Esophagus muscularis mucosa (tissue), 4 donors: ENCODE results near the gene PATE2. TPM values are rescaled to one million over a fixed set of nuclear protein-coding genes. Genes with fewer than 3 reads are reported as not detected.

Experiments used
- DNase-seq: peaks from one replicate; pipeline ENCODE4 v3.0.0-alpha.2; 2017; ENCODE audit errors: extremely low spot score
- H3K27ac ChIP-seq, 4 donors: fragments of 200-600 bp; sonication (generic); replicated peaks in 1 of 4; 1 replicate in 3 of 4; 2 replicates in 1 of 4; pipeline ENCODE4 v1.5.1; 2016 to 2019; ENCODE audit warnings: mild to moderate bottlenecking in 1 of 4
- H3K27me3 ChIP-seq, 4 donors: fragments of 200-600 bp; sonication (generic); one replicate each; pipeline versions ENCODE4 v1.5.1 to v1.6.0; 2016 to 2019
- H3K36me3 ChIP-seq, 4 donors: fragments of 200-600 bp; sonication (generic); one replicate each; pipeline ENCODE4 v1.5.1; 2016 to 2019
- H3K4me1 ChIP-seq, 4 donors: fragments of 200-600 bp; sonication (generic); one replicate each; pipeline ENCODE4 v1.5.1; 2016 to 2019
- H3K4me3 ChIP-seq, 4 donors: fragments of 200-600 bp; sonication (generic); 1 replicate in 2 of 4; 2 replicates in 2 of 4; pipeline ENCODE4 v1.5.1; 2016 to 2019; ENCODE audit warnings: mild to moderate bottlenecking in 4 of 4, moderate library complexity in 1 of 4
- H3K9me3 ChIP-seq, 4 donors: fragments of 200-600 bp; sonication (generic); 1 replicate in 3 of 4; 2 replicates in 1 of 4; pipeline ENCODE4 v1.5.1; 2016 to 2019
- EP300 ChIP-seq: sonication (generic); formaldehyde crosslinking; IDR thresholded peaks from one replicate; pipeline ENCODE4 v1.6.1; 2017; ENCODE audit warnings: antibody characterized with exemption
- POLR2A ChIP-seq: fragments of 450-650 bp; IDR thresholded peaks from one replicate; pipeline ENCODE4 v1.6.1; 2017; ENCODE audit warnings: antibody characterized with exemption, moderate library complexity, mild to moderate bottlenecking, low read depth
- POLR2AphosphoS5 ChIP-seq, 2 donors: sonication (generic); formaldehyde crosslinking; IDR thresholded peaks; one replicate each; pipeline ENCODE4 v1.6.1; 2017; ENCODE audit warnings: antibody characterized with exemption in 2 of 2
- WGBS: methylation state at CpG from one replicate; pipeline ENCODE4 v1.1.5; 2018; 5-methylcytosine and 5-hydroxymethylcytosine counted together
- intact Hi-C: fragments of 100-400 bp; cut with DNase I; formaldehyde crosslinking; loops from one replicate; pipeline ENCODE4 v1.15.1; 2023
- total RNA-seq, 4 donors: library from RNA; depleted of rRNA; stranded (reverse); fragments of >200 nt; gene quantifications; one replicate each; pipeline versions ENCODE4 v1.1.0 to v1.2.1, GENCODE V29; 2016
- TF ChIP-seq, protein P1 (sequence below), 3 experiments: fragments of 200-600 bp in 2 of 3; fragments of 450-650 bp in 1 of 3; sonication (generic) in 2 of 3; IDR thresholded peaks; one replicate each; pipeline ENCODE4 v1.5.1; 2017 to 2019; ENCODE audit warnings: antibody characterized with exemption in 3 of 3, mild to moderate bottlenecking in 2 of 3, moderate library complexity in 1 of 3

PATE2 gene
- total RNA-seq, 4 donors from 2014 or later, result not detected

- no peak for TF ChIP-seq POLR2AphosphoS5 (IDR thresholded peaks at IDR 0.05)
- TF ChIP-seq, protein P1, sequence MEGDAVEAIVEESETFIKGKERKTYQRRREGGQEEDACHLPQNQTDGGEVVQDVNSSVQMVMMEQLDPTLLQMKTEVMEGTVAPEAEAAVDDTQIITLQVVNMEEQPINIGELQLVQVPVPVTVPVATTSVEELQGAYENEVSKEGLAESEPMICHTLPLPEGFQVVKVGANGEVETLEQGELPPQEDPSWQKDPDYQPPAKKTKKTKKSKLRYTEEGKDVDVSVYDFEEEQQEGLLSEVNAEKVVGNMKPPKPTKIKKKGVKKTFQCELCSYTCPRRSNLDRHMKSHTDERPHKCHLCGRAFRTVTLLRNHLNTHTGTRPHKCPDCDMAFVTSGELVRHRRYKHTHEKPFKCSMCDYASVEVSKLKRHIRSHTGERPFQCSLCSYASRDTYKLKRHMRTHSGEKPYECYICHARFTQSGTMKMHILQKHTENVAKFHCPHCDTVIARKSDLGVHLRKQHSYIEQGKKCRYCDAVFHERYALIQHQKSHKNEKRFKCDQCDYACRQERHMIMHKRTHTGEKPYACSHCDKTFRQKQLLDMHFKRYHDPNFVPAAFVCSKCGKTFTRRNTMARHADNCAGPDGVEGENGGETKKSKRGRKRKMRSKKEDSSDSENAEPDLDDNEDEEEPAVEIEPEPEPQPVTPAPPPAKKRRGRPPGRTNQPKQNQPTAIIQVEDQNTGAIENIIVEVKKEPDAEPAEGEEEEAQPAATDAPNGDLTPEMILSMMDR (IDR thresholded peaks at IDR 0.05), result no peak
- TF ChIP-seq POLR2A, result no peak
- no peak for TF ChIP-seq EP300
- no peaks in the 10 kb centered on the region for H3K4me1 ChIP-seq
Observed at GRCh38 chr11:125763483-125763882, 15.1 kb downstream of the PATE2 start.

GRCh38 chr11:125762445-125762844, 16.2 kb downstream of the PATE2 start:
- DNase-seq, result no peak
- Histone ChIP-seq H3K9me3 (peaks cover 0 to 9% (median 6%) of the 10 kb centered on the region in 4 donors), H3K4me3 (no peak overlapping the region), H3K36me3 (no peaks in the 10 kb centered on the region), H3K27ac (no peak overlapping the region), H3K27me3 (no peaks in the 10 kb centered on the region), H3K4me1 (no peaks in the 10 kb centered on the region)
- intact Hi-C loops, result no loop called here
- TF ChIP-seq, protein P1 (IDR thresholded peaks at IDR 0.05), result no peak
- TF ChIP-seq POLR2AphosphoS5 (IDR thresholded peaks at IDR 0.05) (no peak), EP300 (no peak)
- 71% methylated on average over 1 of the region's 1 CpG for WGBS

More at GRCh38 chr11:125763483-125763882, 15.1 kb downstream of the PATE2 start:
- DNase-seq, result no peak
- intact Hi-C loops, result no loop called here
- H3K9me3 ChIP-seq, result peaks cover 0 to under 1% (median under 1%) of the 10 kb centered on the region in 4 donors
- H3K27ac ChIP-seq, result no peak overlapping the region
- H3K4me3 ChIP-seq, result no peak overlapping the region
- H3K36me3 ChIP-seq, result no peaks in the 10 kb centered on the region
- WGBS, result 84% methylated on average over 2 of the region's 2 CpGs
- no peaks in the 10 kb centered on the region for H3K27me3 ChIP-seq

GRCh38 chr11:125756050-125756449, 22.6 kb downstream of the PATE2 start:
- H3K4me1 ChIP-seq, result no peaks in the 10 kb centered on the region
- H3K4me3 ChIP-seq, result no peak overlapping the region
- intact Hi-C loops, result no loop called here
- no peak overlapping the region for H3K27ac ChIP-seq
- peaks cover 0 to 15% (median 7%) of the 10 kb centered on the region in 4 donors for H3K9me3 ChIP-seq
- H3K27me3 ChIP-seq, result no peaks in the 10 kb centered on the region
- DNase-seq, result no peak
- 79% methylated on average over 6 of the region's 7 CpGs for WGBS
- H3K36me3 ChIP-seq, result no peaks in the 10 kb centered on the region
- TF ChIP-seq POLR2AphosphoS5 (IDR thresholded peaks at IDR 0.05) (no peak), EP300 (no peak), POLR2A (no peak)
- TF ChIP-seq, protein P1 (IDR thresholded peaks at IDR 0.05), result no peak

DNA sequence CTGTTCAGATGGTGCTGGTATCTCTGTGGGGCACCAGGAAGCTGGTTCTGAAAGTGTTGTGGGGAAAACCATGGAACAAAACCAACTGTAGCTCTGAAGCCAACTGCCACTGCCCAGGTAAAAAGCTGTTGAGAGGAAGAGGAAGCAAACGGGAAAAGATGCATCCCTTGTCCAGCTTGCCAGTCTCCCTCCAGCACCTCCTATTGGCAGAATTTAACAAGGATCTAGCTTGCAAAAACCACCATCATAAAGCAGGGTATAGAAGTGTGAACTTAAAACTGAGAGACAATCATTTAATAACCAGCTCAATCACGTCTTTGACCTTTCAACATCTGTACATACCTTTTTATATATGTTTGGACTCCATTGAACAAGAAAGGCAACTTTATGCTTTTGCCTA, 28.0 kb downstream of the PATE2 start:
- no peaks in the 10 kb centered on the region for H3K27me3 ChIP-seq
- no peaks in the 10 kb centered on the region for H3K4me1 ChIP-seq
- 35% methylated on average over 2 of the region's 2 CpGs for WGBS
- no peaks in the 10 kb centered on the region for H3K36me3 ChIP-seq
- TF ChIP-seq POLR2A (no peak), POLR2AphosphoS5 (IDR thresholded peaks at IDR 0.05) (no peak), EP300 (no peak)
- TF ChIP-seq, protein P1 (IDR thresholded peaks at IDR 0.05), result no peak
- H3K27ac ChIP-seq, result no peak overlapping the region
- no peak overlapping the region for H3K4me3 ChIP-seq
- intact Hi-C loops, result no loop called here
- DNase-seq, result no peak
- no peaks in the 10 kb centered on the region for H3K9me3 ChIP-seq

DNA sequence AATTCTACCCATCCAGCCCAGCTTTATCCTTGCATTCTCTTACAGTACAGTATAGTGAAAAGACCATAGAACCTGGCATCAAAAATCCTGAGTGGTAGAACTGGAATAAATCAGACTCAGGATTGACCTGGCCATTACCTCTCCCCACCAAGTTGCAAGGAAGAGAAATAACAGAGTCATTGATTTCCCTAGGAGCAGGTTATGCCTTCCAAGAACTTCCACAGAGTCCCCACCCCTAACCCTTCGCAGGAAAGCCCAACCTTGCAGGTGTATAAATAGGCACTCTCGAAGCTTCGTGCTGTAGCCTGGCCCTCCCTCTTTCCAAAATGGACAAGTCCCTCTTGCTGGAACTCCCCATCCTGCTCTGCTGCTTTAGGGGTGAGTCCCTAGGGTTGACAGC, 32.6 kb downstream of the PATE2 start, which contains the start of gene PATE1:
Gene PATE1, plus strand, starts transcription at position 301 of the 400 bp plus-strand sequence. Its CDS starts 26 bp downstream, at position 327.
- H3K27me3 ChIP-seq, result no peaks in the 10 kb centered on the region
- intact Hi-C loops, result no loop called here
- no peaks in the 10 kb centered on the region for H3K4me1 ChIP-seq
- 89% methylated on average over 3 of the region's 3 CpGs for WGBS
- H3K27ac ChIP-seq, result no peak within 1 kb of the TSS
- H3K4me3 ChIP-seq, result no peak within 1 kb of the TSS
- H3K9me3 ChIP-seq, result no peaks in the 10 kb centered on the region
- DNase-seq, result no peak
- no peaks in the 10 kb centered on the region for H3K36me3 ChIP-seq
- TF ChIP-seq, protein P1 (IDR thresholded peaks at IDR 0.05), result no peak
- TF ChIP-seq EP300 (no peak), POLR2A (no peak), POLR2AphosphoS5 (IDR thresholded peaks at IDR 0.05) (no peak)
